Right ventricle myocardium inferior (tissue), 1 donor: ENCODE measurements around the gene DISP3. TPM values are rescaled to one million over a fixed set of nuclear protein-coding genes. Genes with fewer than 3 reads are reported as not detected.

Experiments
- ATAC-seq: fragments of 200-7000 bp; cut with Tn5 transposase; one replicate; pipeline ENCODE4 v1.9.1; 2020; ENCODE audit warnings: mild to moderate bottlenecking, moderate library complexity
- DNase-seq: peaks from one replicate; pipeline ENCODE4 v3.0.0; 2021; ENCODE audit errors: missing footprints
- intact Hi-C: fragments of 100-400 bp; cut with DNase I; formaldehyde crosslinking; loops from one replicate; pipeline ENCODE4 v1.11.0; 2022
- total RNA-seq: library from RNA; stranded (reverse); fragmentation: NEBNext Ultra II Directional; extraction: Animal tissue kit (Norgen Biotek cat#: 25700); gene quantifications from one replicate; pipeline ENCODE4 v1.2.1, GENCODE V29; 2021
- donor health status: DM: no; HTN: yes; CAD: no; lungs with severe emphysema.

DISP3 gene
- total RNA-seq, 1 donor from 2014 or later: 0.08 TPM

DNA sequence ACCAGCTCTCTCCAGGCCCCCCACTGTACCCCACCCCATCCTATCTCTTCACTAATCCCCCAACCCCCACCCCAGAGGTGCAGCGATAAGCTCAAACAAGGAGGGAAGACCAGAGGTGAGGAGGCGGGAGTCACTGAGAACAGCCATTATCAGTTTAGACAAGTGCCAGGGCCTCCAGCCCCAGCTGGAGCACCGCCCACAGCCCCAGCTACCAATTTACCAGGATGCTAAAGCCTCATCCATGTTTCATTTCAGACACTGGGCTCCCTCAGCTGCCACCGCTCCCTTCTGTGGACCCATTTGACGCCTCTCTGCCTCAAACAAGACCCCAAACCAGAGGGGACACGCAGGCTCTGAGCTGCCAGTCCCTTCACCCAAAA is 80.6 kb downstream of the DISP3 start:
- intact Hi-C loops: no loop called here
- ATAC-seq (no peak), DNase-seq (no peak)

GRCh38 chr1:11560061-11560460 is 81.1 kb downstream of the DISP3 start:
- DNase-seq: no peak

DNA sequence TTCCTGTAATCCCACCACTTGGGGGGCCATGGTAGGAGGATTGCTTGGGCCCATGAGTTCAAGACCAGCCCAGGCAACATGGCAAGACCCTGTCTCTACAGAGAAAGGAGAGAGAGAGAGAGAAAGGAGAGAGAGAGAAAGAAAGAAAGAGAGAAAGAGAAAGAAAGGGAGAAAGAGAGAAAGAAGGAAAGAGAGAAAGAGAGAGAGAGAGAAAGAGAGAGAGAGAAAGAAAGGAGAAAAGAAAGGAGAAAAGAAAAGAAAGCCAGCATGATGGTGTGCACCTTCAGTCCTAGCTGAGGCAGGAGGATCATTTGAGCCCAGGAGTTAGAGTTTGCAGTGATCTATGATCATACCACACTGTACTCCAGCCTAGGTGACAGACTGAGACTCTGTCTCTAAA is 82.8 kb downstream of the DISP3 start:
- intact Hi-C loops: no loop called here

More at GRCh38 chr1:11560061-11560460, 81.1 kb downstream of the DISP3 start:
- intact Hi-C loops: no loop called here
- ATAC-seq: no peak

GRCh38 chr1:11562664-11563063 is 83.7 kb downstream of the DISP3 start:
- intact Hi-C loops: no loop called here
- DNase-seq (no peak), ATAC-seq (no peak)

More for the DNA sequence above, 82.8 kb downstream of the DISP3 start:
- DNase-seq (no peak), ATAC-seq (no peak)

DNA sequence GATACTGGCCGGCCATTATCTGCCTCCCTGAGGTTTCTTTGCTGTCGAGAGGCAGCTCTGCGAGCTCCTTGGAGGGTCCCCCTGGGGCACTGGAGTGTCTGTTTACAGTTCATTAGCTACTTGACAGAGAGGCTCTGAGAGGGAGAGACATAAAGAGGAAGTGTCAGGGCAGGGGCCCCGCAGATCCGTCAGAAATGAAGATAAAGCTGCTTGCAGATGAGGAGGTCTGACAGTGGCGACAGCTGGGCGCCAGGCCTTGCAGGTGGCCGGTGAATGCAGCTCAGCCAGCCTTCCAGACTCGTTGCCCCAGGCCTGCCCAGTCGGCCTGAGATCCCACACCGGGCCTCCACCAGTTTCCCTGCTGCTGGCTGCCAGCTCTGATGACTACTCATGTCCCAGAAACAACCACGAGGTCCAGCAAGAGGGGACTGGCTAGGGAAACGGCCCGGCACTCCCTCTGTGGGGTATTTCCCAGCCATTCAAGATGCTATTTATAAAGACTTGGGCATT is 84.7 kb downstream of the DISP3 start:
- DNase-seq (no peak), ATAC-seq (no peak)
- intact Hi-C loops: no loop called here

DNA sequence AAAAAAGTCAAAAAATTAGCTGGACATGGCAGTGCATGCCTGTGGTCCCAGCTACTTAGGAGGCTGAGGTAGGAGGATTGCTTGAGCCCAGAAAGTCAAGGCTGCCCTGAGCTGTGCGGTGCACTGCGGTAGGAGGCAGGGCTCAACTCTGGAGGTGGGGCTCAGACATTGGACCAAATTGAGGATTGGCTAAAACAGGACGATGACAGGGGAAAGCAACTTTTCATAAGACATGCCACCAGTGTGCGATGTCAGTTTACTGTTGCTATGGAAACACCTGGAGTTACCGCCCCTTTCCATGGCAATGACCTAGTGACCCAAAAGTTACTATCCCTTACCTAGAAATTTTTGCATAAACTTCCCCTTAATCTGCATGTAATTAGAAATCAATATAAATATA is 85.3 kb downstream of the DISP3 start:
- ATAC-seq: no peak
- DNase-seq: no peak
- intact Hi-C loops: no loop called here

- no peak for DNase-seq
- ATAC-seq: no peak
- intact Hi-C loops: no loop called here
Observed at GRCh38 chr1:11566042-11566850, 87.3 kb downstream of the DISP3 start.

DNA sequence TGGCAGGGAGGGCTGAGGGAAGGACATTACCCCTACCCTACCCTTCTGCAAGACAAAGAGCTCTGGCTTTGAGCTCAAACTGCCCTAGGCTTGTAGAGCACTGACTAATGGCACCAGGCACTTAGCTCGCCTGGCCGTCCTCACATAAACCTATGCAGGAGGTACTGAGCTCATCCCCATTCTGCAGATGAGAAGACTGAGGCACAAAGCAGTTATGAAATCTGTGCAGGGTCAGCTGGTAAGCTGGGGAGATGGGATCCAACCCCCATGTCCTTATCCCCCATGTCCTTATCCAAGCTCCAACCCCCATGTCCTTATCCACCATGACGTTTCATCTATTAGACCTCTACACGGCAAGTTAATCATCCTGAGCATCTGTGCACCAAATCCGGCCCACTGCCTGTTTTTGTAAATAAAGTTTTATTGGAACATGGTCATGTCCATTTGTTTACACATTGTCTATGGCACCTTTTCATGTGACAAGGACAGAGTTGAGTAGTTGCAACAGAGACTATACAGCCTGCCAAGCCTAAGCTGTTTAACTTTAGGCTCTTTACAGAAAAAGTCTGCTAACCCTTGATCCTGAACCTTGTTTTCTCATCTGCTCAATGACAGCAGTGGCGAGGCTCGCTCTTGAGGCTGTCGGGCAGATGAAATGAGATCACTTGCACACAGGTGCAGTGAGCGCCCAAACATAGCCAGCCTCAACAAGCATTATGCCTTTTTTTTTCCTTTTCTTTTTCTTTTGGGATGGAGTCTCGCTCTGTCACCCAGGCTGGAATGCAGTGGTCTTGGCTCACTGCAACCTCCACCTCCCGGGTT is 88.5 kb downstream of the DISP3 start:
- ATAC-seq (no peak), DNase-seq (no peak)
- intact Hi-C loops: no loop called here

DNA sequence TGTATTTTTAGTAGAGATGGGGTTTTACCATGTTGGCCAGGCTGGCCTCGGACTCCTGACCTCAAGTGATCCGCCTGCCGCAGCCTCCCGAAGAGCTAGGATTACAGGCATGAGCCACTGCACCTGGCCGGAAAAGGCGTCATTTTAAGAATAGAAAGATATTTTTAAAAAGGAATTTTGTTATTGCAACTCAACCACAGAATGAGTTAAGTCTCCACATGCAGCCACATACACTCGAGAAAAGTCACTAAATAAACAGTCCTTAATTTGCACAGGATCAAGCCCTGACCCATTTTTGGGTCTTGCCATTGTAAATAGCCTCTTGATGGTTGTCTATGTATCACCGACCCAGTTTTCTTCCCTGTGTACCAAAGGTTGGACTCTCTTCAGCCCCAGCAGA is 89.7 kb downstream of the DISP3 start:
- ATAC-seq (no peak), DNase-seq (no peak)
- intact Hi-C loops: no loop called here

DNA sequence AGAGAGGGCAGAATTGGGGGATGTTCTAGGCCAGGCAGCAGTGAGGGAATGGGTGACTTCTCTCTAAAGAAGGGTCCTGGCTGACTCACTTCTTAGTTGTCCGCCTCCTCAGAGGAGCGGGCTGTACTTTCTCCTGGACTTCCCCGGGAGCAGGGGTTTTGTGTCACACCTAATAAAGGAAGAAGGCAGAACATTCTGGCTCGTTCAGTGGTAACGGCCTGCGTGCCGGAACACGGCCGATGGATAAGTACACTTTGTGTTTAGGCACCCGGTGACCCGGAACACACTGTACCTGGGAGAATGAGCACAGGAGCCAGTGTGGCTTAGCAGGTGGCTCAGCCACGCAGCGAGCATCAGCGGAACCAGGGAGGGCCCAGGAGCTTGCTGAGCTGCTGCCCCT is 90.6 kb downstream of the DISP3 start:
- intact Hi-C loops: no loop called here
- DNase-seq (no peak), ATAC-seq (no peak)

DNA sequence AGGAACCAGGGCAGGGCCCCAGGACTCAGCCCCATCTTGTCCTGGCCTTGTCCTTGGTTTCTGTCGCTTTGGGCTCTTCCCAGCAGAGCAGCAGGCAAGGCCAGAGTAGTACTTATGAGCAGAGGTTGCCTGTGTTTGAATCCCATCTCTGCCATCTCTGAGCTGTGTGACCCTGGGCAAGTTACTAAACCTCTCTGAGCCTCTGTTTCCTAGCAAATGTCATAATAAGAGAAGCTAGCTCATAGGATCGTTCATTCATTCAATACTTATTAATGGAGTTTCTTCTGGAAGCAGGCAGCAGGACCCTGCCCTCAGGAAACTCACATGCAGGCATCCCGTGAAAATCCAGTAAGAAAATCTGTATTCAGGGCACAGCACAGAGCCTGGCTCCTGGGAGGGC is 91.0 kb downstream of the DISP3 start:
- DNase-seq (no peak), ATAC-seq (no peak)
- intact Hi-C loops: no loop called here

DNA sequence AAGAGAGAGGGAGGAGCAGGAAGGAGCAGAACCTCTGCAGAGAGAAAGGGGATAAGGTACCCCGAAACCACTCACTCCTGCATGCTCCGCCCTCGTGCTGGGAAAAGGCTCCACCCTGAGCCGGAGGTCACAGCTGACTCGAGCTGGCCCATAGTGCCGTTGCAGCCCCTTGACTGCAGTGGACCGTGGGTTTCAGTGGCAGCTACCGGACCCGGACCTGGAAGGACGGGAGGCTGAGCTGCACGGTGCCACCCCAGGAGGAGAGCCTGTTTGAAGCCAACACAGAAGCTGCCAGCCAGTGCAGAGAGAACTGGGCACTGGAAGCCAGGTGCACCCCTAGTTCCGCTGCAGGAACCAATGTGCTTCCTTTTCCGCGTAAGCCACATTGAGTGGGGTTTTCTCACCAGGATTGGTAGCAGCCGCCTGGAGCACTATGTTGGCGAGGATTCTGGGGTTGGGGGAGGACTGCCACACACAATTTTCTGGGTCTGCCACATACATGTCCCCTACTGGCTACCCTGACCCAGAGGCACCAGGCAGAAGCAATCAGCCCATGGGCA is 91.9 kb downstream of the DISP3 start:
- intact Hi-C loops: no loop called here
- no peak for ATAC-seq
- no peak for DNase-seq

GRCh38 chr1:11571906-11572616 is 93.1 kb downstream of the DISP3 start:
- no peak for DNase-seq
- intact Hi-C loops: no loop called here
- ATAC-seq: no peak

GRCh38 chr1:11573116-11573692 is 94.2 kb downstream of the DISP3 start:
- ATAC-seq: no peak
- no peak for DNase-seq
- intact Hi-C loops: no loop called here

DNA sequence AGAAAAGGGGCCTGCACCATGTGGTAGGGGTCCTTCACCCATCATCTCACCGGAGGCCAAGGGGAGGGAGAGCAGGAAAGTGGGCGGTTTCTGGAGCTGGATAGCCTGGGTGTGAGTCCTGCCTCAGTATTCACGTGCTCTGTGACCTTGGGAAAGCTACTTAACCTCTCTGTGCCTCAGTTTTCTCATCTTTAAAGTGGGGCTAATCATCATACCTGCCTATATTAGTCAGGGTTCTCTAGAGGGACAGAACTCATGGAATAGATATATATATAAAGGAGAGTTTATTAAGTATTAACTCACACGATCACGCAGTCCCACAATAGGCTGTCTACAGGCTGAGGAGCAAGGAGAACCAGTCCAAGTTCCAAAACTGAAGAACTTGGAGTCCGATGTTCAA is 96.6 kb downstream of the DISP3 start:
- DNase-seq (no peak), ATAC-seq (no peak)
- intact Hi-C loops: no loop called here

DNA sequence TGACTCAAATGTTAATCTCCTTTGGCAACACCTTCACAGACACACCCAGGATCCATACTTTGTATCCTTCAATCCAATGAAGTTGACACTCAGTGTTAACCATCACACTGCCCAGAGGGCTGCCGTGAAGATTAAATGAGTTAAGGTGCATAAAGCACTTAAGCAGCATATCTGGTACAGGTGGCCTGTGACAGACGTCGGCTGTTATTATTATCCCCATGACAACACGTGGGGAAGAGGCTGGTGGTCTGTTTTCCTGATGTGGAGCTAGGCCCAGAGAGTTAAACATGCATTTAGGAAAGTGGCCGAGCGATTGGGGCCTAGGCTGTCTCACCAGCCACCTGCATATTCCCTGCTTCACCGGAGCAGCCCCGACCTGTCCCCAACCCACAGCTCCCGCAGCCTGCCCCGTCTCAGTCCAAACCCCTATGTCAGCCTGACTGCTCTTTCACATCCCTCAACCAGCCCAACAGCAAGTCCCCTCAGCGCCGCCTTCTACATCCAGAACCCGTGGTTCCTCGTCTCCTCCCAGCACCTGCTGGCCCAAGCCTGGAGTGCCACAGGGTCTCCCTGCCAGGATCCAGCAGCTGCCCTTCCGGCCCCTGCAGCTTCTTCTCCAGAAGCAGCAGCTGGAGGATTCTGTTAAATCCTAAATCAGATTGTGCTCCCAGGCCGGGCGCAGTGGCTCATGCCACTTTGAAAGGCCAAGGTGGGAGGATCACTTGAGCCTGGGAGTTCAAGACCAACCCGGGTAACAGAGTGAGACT is 97.3 kb downstream of the DISP3 start:
- intact Hi-C loops: no loop called here
- no peak for ATAC-seq
- no peak for DNase-seq

GRCh38 chr1:11578004-11578403 is 99.0 kb downstream of the DISP3 start:
- no peak for DNase-seq
- intact Hi-C loops: no loop called here
- ATAC-seq: no peak

GRCh38 chr1:11579506-11579905 is 100.6 kb downstream of the DISP3 start:
- ATAC-seq (no peak), DNase-seq (no peak)
- intact Hi-C loops: no loop called here
